H1 (cell line): Measurements from ENCODE around the gene NFIA. TPM values are rescaled to one million over a fixed set of nuclear protein-coding genes. Genes with fewer than 3 reads are reported as not detected.

ENCODE experiments used
- CTCF ChIA-PET: fragments of 300-600 bp; sonication (Branson Sonifier 250); formaldehyde crosslinking; loops from one replicate; lab custom pipeline; 2021; ENCODE audit not compliant: partially characterized antibody; lab: Charles Lee
- POLR2A ChIA-PET: fragments of 300-600 bp; sonication (Branson Sonifier 250); formaldehyde crosslinking; loops from one replicate; lab custom pipeline; 2021; ENCODE audit warnings: inconsistent platforms; ENCODE audit not compliant: partially characterized antibody; lab: Charles Lee
- DNase-seq, 2 experiments: peaks; one replicate each; pipeline versions ENCODE4 v3.0.0 to v3.0.0-alpha.2; 2010 to 2022; ENCODE audit warnings: low spot score in 2 of 2, low read depth in 1 of 2, mixed read lengths in 1 of 2
- FAIRE-seq: peaks from 2 replicates; lab custom pipeline; 2011; peaks lifted over from hg19 to GRCh38; lab: Jason Lieb, UNC
- H2AFZ ChIP-seq: 2 replicates; pipeline ENCODE4 v1.8.1; 2012; ENCODE audit warnings: low read length, inconsistent platforms
- H2AK5ac ChIP-seq: 2 replicates; pipeline ENCODE4 v1.6.1; 2013; ENCODE audit warnings: low read depth, low read length
- H2BK120ac ChIP-seq: replicated peaks from 2 replicates; pipeline ENCODE3; 2013; ENCODE audit warnings: low read depth, low read length, inconsistent platforms
- H2BK12ac ChIP-seq: 2 replicates; pipeline ENCODE4 v1.6.1; 2013; ENCODE audit warnings: low read depth, low read length
- H2BK15ac ChIP-seq: 2 replicates; pipeline ENCODE4 v1.6.1; 2013; ENCODE audit warnings: low read length
- H2BK20ac ChIP-seq: 2 replicates; pipeline ENCODE4 v1.6.1; 2013; ENCODE audit warnings: low read length
- H2BK5ac ChIP-seq: 2 replicates; pipeline ENCODE4 v1.6.1; 2013; ENCODE audit warnings: low read depth, low read length
- H3K14ac ChIP-seq: 2 replicates; pipeline ENCODE4 v1.6.1; 2013; ENCODE audit warnings: inconsistent platforms; ENCODE audit not compliant: insufficient read length
- H3K18ac ChIP-seq: 2 replicates; pipeline ENCODE4 v1.6.1; 2013; ENCODE audit warnings: low read length; ENCODE audit errors: extremely low read depth
- H3K23ac ChIP-seq: 2 replicates; pipeline ENCODE4 v1.6.1; 2013; ENCODE audit warnings: inconsistent platforms; ENCODE audit not compliant: insufficient read length
- H3K23me2 ChIP-seq: 2 replicates; pipeline ENCODE4 v1.6.1; 2013; ENCODE audit warnings: low read depth, low read length
- H3K27ac ChIP-seq: 2 replicates; pipeline ENCODE4 v1.6.1; 2011; ENCODE audit warnings: low read depth, low read length, inconsistent platforms
- H3K27me3 ChIP-seq, 4 experiments: replicated peaks in 1 of 4; 1 replicate in 1 of 4; 2 replicates in 3 of 4; pipeline versions ENCODE4 v1.6.1 to v1.8.1; 2011 to 2013; ENCODE audit warnings: low read length in 3 of 4, mild to moderate bottlenecking in 3 of 4, inconsistent platforms in 2 of 4, mixed read lengths in 2 of 4, moderate library complexity in 1 of 4; ENCODE audit not compliant: control insufficient read depth in 3 of 4, insufficient read depth in 3 of 4; ENCODE audit errors: extremely low read depth in 1 of 4
- H3K36me3 ChIP-seq, 4 experiments: 2 replicates each; pipeline versions ENCODE4 v1.6.1 to v1.8.1; 2011 to 2013; ENCODE audit warnings: mild to moderate bottlenecking in 4 of 4, low read length in 3 of 4, moderate library complexity in 2 of 4, control low read depth in 1 of 4, inconsistent platforms in 1 of 4; ENCODE audit not compliant: insufficient read depth in 4 of 4, control insufficient read depth in 2 of 4
- H3K4ac ChIP-seq: replicated peaks from 2 replicates; pipeline ENCODE3; 2013; ENCODE audit warnings: low read length, low read depth, mixed read lengths, inconsistent platforms; ENCODE audit not compliant: insufficient read length
- H3K4me1 ChIP-seq, 4 experiments: replicated peaks in 1 of 4; 1 replicate in 1 of 4; 2 replicates in 3 of 4; pipeline versions ENCODE4 v1.6.1 to v1.8.1; 2011 to 2013; ENCODE audit warnings: low read length in 3 of 4, inconsistent platforms in 2 of 4, mixed read lengths in 1 of 4; ENCODE audit not compliant: insufficient read depth in 4 of 4, control insufficient read depth in 3 of 4
- H3K4me2 ChIP-seq, 2 experiments: 2 replicates each; pipeline versions ENCODE4 v1.6.1 to v1.8.1; 2011 to 2013; ENCODE audit warnings: low read depth in 2 of 2, low read length in 2 of 2, control low read depth in 1 of 2, inconsistent platforms in 1 of 2, mild to moderate bottlenecking in 1 of 2; ENCODE audit not compliant: insufficient read depth in 1 of 2
- H3K4me3 ChIP-seq, 4 experiments: fragments of 200-600, 300-600 bp in 1 of 4; sonication (generic), shearing (Covaris generic), sonication (Bioruptor Twin) in 1 of 4; 2 replicates each; pipeline versions ENCODE4 v1.5.1 to v1.8.1; 2011 to 2016; ENCODE audit warnings: low read length in 4 of 4, low read depth in 3 of 4, control low read depth in 2 of 4, inconsistent platforms in 2 of 4, mild to moderate bottlenecking in 2 of 4, mixed read lengths in 1 of 4, moderate library complexity in 1 of 4; ENCODE audit not compliant: insufficient read depth in 2 of 4; ENCODE audit errors: extremely low read depth in 1 of 4
- H3K56ac ChIP-seq: replicated peaks from 2 replicates; pipeline ENCODE3; 2013; ENCODE audit warnings: low read depth, mild to moderate bottlenecking, mixed read lengths, low read length, inconsistent platforms; ENCODE audit not compliant: insufficient read length
- H3K79me1 ChIP-seq: 2 replicates; pipeline ENCODE4 v1.6.1; 2013; ENCODE audit warnings: low read depth, low read length, control low read depth
- H3K79me2 ChIP-seq, 2 experiments: 2 replicates each; pipeline versions ENCODE4 v1.6.1 to v1.8.1; 2012 to 2013; ENCODE audit warnings: low read length in 2 of 2, mild to moderate bottlenecking in 2 of 2, inconsistent platforms in 1 of 2; ENCODE audit not compliant: insufficient read depth in 2 of 2, control insufficient read depth in 1 of 2
- H3K9ac ChIP-seq, 4 experiments: replicated peaks in 1 of 4; 1 replicate in 1 of 4; 2 replicates in 3 of 4; pipeline versions ENCODE4 v1.6.1 to v1.8.1; 2011 to 2013; ENCODE audit warnings: low read depth in 3 of 4, low read length in 3 of 4, control low read depth in 2 of 4, mild to moderate bottlenecking in 2 of 4, moderate library complexity in 2 of 4, inconsistent platforms in 1 of 4; ENCODE audit errors: extremely low read depth in 1 of 4
- H3K9me3 ChIP-seq, 2 experiments: 2 replicates each; pipeline versions ENCODE4 v1.6.1 to v1.8.1; 2012 to 2013; ENCODE audit warnings: mild to moderate bottlenecking in 2 of 2, moderate library complexity in 2 of 2, control low read depth in 1 of 2, inconsistent platforms in 1 of 2, low read depth in 1 of 2, low read length in 1 of 2, mixed read lengths in 1 of 2; ENCODE audit not compliant: insufficient read depth in 2 of 2
- H4K20me1 ChIP-seq, 2 experiments: replicated peaks in 1 of 2; 2 replicates each; pipeline versions ENCODE3 to v1.8.1; 2011 to 2013; ENCODE audit warnings: inconsistent platforms in 2 of 2, low read length in 2 of 2, mild to moderate bottlenecking in 1 of 2; ENCODE audit not compliant: insufficient read depth in 2 of 2, control insufficient read depth in 1 of 2
- H4K5ac ChIP-seq: 2 replicates; pipeline ENCODE4 v1.6.1; 2013; ENCODE audit warnings: low read length, low read depth, mixed read lengths, inconsistent platforms; ENCODE audit not compliant: insufficient read length
- H4K8ac ChIP-seq: 2 replicates; pipeline ENCODE4 v1.8.0; 2013; ENCODE audit warnings: mild to moderate bottlenecking, moderate library complexity, low read length, inconsistent platforms; ENCODE audit not compliant: insufficient read depth; ENCODE audit errors: extremely low read depth
- H4K91ac ChIP-seq: replicated peaks from 2 replicates; pipeline ENCODE3; 2013; ENCODE audit warnings: low read length, mixed read lengths, inconsistent platforms; ENCODE audit not compliant: insufficient read length
- BCL11A ChIP-seq, 2 experiments: IDR thresholded peaks; one replicate each; pipeline ENCODE4 v1.6.1; 2011; ENCODE audit warnings: low read depth in 2 of 2, low read length in 2 of 2, mild to moderate bottlenecking in 2 of 2
- CBX8 ChIP-seq: fragments of 300-800, 300-1000 bp; sonication (generic); IDR thresholded peaks from 2 replicates; pipeline ENCODE4 v1.7.1; 2016; ENCODE audit warnings: low read depth, low read length, borderline replicate concordance
- CHD1 ChIP-seq: IDR thresholded peaks from 2 replicates; pipeline ENCODE4 v1.6.1; 2012; ENCODE audit warnings: low read depth, low read length, improper control_type of control experiment
- EP300 ChIP-seq, 2 experiments: IDR thresholded peaks; 1 replicate in 1 of 2; 2 replicates in 1 of 2; pipeline ENCODE4 v1.6.1; 2011 to 2012; ENCODE audit warnings: low read depth in 2 of 2, low read length in 2 of 2, mild to moderate bottlenecking in 2 of 2, borderline replicate concordance in 1 of 2, inconsistent platforms in 1 of 2, moderate library complexity in 1 of 2
- FOSL1 ChIP-seq: IDR thresholded peaks from 2 replicates; pipeline ENCODE4 v1.6.1; 2011; ENCODE audit warnings: mild to moderate bottlenecking, low read depth, low read length, moderate library complexity; ENCODE audit not compliant: insufficient read depth
- KDM4A ChIP-seq: IDR thresholded peaks from one replicate; pipeline ENCODE4 v1.7.1; 2012; ENCODE audit warnings: low read depth, mild to moderate bottlenecking, moderate library complexity, low read length, inconsistent platforms; ENCODE audit not compliant: severe bottlenecking
- MAFK ChIP-seq: IDR thresholded peaks from 2 replicates; pipeline ENCODE4 v1.6.1; 2012; ENCODE audit warnings: low read depth, mild to moderate bottlenecking, improper control_type of control experiment, low read length
- SAP30 ChIP-seq: fragments of 300-600 bp; sonication (generic); IDR thresholded peaks from 2 replicates; pipeline ENCODE4 v1.7.1; 2012; ENCODE audit warnings: low read length, moderate library complexity, mild to moderate bottlenecking, inconsistent platforms; ENCODE audit not compliant: insufficient read depth, insufficient replicate concordance
- SP2 ChIP-seq: IDR thresholded peaks from 2 replicates; pipeline ENCODE4 v1.6.1; 2012; ENCODE audit warnings: mild to moderate bottlenecking, low read length, inconsistent platforms
- polyA plus RNA-seq, 7 experiments: library from polyadenylated mRNA; depleted of rRNA in 3 of 7; stranded (reverse) in 5 of 7; unstranded in 2 of 7; fragments of >200 nt in 5 of 7; fragments of 200-250 nt in 2 of 7; gene quantifications; 1 replicate in 5 of 7; 2 replicates in 1 of 7; 4 replicates in 1 of 7; pipeline versions ENCODE4 v1.2.1 to v1.2.3, GENCODE V29; 2011 to 2013; ENCODE audit warnings: missing spikeins in 2 of 7, mixed read lengths in 2 of 7
- total RNA-seq: library from RNA; stranded (reverse); fragmentation: NEBNext Ultra II Directional; extraction: Animal tissue kit (Norgen Biotek cat#: 25700); gene quantifications from 2 replicates; pipeline ENCODE4 v1.2.1, GENCODE V29; 2021
- TF ChIP-seq, protein P1 (sequence below): IDR thresholded peaks from 2 replicates; pipeline ENCODE4 v1.6.1; 2012; ENCODE audit warnings: inconsistent platforms

Gene NFIA
- total and polyA plus RNA-seq, 2 of the 8 experiments (the other 6 are each of a cell fraction or from before 2014, with no cell fraction given), result 1.8 to 2.3 TPM

DNA sequence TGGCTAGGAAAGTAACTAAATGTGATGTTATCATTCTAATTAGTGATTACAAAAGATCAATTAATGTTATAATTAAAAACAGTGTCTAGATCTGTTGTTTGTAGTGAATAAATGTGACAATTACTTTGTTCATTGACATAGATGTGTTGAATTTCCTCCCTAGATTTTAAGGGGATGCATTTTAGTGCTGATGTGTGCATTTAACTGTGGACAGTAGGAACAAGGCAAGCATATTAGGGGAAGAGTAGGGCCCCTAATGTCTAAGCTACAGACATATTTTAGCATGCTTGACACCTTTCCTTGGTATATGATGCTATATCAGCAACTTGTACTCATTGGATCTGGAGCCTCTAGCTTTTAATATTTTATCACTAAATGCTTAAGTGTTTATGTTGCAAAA is 48.9 kb downstream of the NFIA start:
- Histone ChIP-seq H2AFZ (no peak overlapping the region), H3K9me3 (no peaks in the 10 kb centered on the region), H3K36me3 (no peaks in the 10 kb centered on the region), H3K9ac (no peak overlapping the region), H3K27me3 (no peaks in the 10 kb centered on the region), H2BK15ac (no peak overlapping the region), H3K18ac (no peak overlapping the region), H3K4ac (no peak overlapping the region), H3K79me1 (no peaks in the 10 kb centered on the region), H3K4me2 (no peak overlapping the region), H2BK20ac (no peak overlapping the region), H3K4me1 (no peaks in the 10 kb centered on the region), H3K79me2 (no peaks in the 10 kb centered on the region), H2BK120ac (no peak overlapping the region), H2BK12ac (no peak overlapping the region), H4K5ac (no peak overlapping the region), H3K23ac (no peak overlapping the region), H4K20me1 (no peaks in the 10 kb centered on the region)
- ChIA-PET CTCF (interaction anchor here (0.9 kb wide), 1 partner anchor 25 kb away, joined by 4 read pairs; no protein-coding TSS in a partner anchor), POLR2A (no interaction called here)
- DNase-seq (no peak), FAIRE-seq (no peak)
- no peak for TF ChIP-seq SP2
- no peak for TF ChIP-seq CHD1
- TF ChIP-seq SAP30, result no peak
- no peak for TF ChIP-seq CBX8
- no peak for TF ChIP-seq EP300 (IDR thresholded peaks at IDR 0.05; ENCODE audit: borderline replicate concordance in 1 of 2, low read depth in 2 of 2, low read length in 2 of 2)
- TF ChIP-seq, protein P1, sequence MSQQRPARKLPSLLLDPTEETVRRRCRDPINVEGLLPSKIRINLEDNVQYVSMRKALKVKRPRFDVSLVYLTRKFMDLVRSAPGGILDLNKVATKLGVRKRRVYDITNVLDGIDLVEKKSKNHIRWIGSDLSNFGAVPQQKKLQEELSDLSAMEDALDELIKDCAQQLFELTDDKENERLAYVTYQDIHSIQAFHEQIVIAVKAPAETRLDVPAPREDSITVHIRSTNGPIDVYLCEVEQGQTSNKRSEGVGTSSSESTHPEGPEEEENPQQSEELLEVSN, result no peak
- no peak for TF ChIP-seq KDM4A
- TF ChIP-seq FOSL1, result no peak
- no peak for TF ChIP-seq BCL11A (IDR thresholded peaks at IDR 0.05; ENCODE audit: low read depth in 2 of 2, low read length in 2 of 2)
- no peak for TF ChIP-seq MAFK
- TF ChIP-seq, all 59 proteins: peak for 0
- Histone ChIP-seq H3K23me2 (no peaks in the 10 kb centered on the region), H3K27ac (no peak overlapping the region), H2BK5ac (no peak overlapping the region), H2AK5ac (no peak overlapping the region), H3K56ac (no peak overlapping the region), H3K4me3 (no peak overlapping the region), H4K8ac (no peak overlapping the region), H4K91ac (no peak overlapping the region), H3K14ac (no peak overlapping the region)
